ENCODE measurements around the gene PTGES.
A peak's percentile ranks its signal among the peaks of the same experiment; 100 is the strongest.
"Not testable (repeated sequence)": the region's sequence is repeated elsewhere in the genome, so short reads cannot be mapped to it uniquely, and the experiment has no call there.

The PTGES gene

GRCh38 chr9:129750013-129750638 is 2.7 kb downstream of the PTGES start:
- DNase-seq: no peak
- in situ Hi-C loops (cut with MboI; ENCODE audit: low pct_unique_long_range_greater_than_20kb, low sequenced_read_pairs): no loop called here

GRCh38 chr9:129749575-129749974 is 3.3 kb downstream of the PTGES start:
- DNase-seq: no peak
- in situ Hi-C loops (cut with MboI; ENCODE audit: low pct_unique_long_range_greater_than_20kb, low sequenced_read_pairs): no loop called here

GRCh38 chr9:129749052-129749451 is 3.8 kb downstream of the PTGES start:
- DNase-seq; in situ Hi-C loops (cut with MboI; ENCODE audit: low pct_unique_long_range_greater_than_20kb, low sequenced_read_pairs): not testable (repeated sequence)

- DNase-seq: no peak
- in situ Hi-C loops (cut with MboI; ENCODE audit: low pct_unique_long_range_greater_than_20kb, low sequenced_read_pairs): no loop called here
Measured at GRCh38 chr9:129748249-129748648, 4.6 kb downstream of the PTGES start.

- in situ Hi-C loops (cut with MboI; ENCODE audit: low pct_unique_long_range_greater_than_20kb, low sequenced_read_pairs): no loop called here
- no peak for DNase-seq
Measured at GRCh38 chr9:129746092-129746777, 6.6 kb downstream of the PTGES start.

DNA sequence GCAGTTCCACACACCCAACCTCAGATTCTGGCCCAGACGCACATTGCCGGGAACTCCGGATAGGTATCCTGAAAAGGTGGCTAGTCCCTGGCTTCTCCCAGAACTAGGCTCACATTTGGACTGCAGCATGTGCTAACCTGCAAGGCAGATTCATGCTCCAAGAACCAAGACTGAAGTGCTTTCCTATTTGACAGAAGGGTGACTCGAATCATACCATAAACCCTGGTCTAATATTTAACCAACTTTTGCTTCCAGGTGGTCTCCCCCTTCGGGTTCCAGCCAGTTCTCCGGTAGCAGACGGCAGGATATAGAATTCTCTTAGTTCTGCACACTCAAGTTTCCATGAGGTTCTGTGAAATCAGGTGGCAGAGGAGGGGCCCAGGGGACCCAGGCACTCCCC is 7.6 kb downstream of the PTGES start:
- no peak for DNase-seq
- in situ Hi-C loops (cut with MboI; ENCODE audit: low pct_unique_long_range_greater_than_20kb, low sequenced_read_pairs): no loop called here

GRCh38 chr9:129740666-129741464 is 12.0 kb downstream of the PTGES start:
- in situ Hi-C loops (cut with MboI; ENCODE audit: low pct_unique_long_range_greater_than_20kb, low sequenced_read_pairs): no loop called here
- DNase-seq: no peak

DNA sequence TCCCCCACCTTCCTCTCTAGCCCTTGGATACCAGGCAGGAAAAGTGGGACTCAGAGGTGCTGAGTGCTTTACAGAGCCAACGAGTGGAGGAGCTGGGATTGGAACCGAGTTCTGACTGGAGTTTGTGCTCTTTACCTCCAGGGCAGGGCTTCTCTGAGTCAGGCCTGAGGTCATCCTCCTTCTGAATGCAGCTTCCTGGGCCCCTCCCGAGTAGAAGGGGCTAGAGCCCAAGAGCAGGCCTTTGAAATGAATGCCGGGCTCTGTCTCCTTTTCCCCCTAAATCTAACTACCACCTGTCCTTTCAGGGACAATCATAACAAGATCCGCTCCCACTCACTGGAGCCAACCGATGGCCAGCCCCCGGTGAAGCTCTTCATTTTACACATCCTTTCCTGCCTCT is 12.7 kb downstream of the PTGES start:
- in situ Hi-C loops (cut with MboI; ENCODE audit: low pct_unique_long_range_greater_than_20kb, low sequenced_read_pairs): no loop called here
- DNase-seq: no peak

GRCh38 chr9:129739432-129739831 is 13.4 kb downstream of the PTGES start:
- no peak for DNase-seq
- in situ Hi-C loops (cut with MboI; ENCODE audit: low pct_unique_long_range_greater_than_20kb, low sequenced_read_pairs): no loop called here

- in situ Hi-C loops (cut with MboI; ENCODE audit: low pct_unique_long_range_greater_than_20kb, low sequenced_read_pairs): no loop called here
- peak; percentile 88 for DNase-seq
Measured at GRCh38 chr9:129737479-129738274, 15.2 kb downstream of the PTGES start.

- no peak for DNase-seq
- in situ Hi-C loops (cut with MboI; ENCODE audit: low pct_unique_long_range_greater_than_20kb, low sequenced_read_pairs): no loop called here
Measured at GRCh38 chr9:129736334-129736733, 16.5 kb downstream of the PTGES start.

- DNase-seq: no peak
- in situ Hi-C loops (cut with MboI; ENCODE audit: low pct_unique_long_range_greater_than_20kb, low sequenced_read_pairs): no loop called here
Measured at GRCh38 chr9:129735546-129735945, 17.3 kb downstream of the PTGES start.

DNA sequence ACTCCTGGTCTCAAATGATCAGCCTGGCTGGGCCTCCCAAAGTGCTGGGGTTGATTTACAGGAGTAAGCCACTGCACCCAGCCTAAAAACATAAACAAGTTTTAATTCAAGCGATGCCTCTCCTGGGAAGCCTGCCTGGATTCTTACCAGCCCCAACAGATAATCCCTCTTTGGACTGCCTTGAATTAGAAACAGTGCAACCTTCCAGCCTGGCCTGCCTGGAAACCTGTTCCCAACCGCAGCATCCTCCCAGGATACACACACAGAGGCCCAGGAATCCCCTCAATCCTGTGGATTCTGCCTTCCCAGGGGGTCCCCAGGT is 19.2 kb downstream of the PTGES start:
- in situ Hi-C loops (cut with MboI; ENCODE audit: low pct_unique_long_range_greater_than_20kb, low sequenced_read_pairs): no loop called here
- no peak for DNase-seq

DNA sequence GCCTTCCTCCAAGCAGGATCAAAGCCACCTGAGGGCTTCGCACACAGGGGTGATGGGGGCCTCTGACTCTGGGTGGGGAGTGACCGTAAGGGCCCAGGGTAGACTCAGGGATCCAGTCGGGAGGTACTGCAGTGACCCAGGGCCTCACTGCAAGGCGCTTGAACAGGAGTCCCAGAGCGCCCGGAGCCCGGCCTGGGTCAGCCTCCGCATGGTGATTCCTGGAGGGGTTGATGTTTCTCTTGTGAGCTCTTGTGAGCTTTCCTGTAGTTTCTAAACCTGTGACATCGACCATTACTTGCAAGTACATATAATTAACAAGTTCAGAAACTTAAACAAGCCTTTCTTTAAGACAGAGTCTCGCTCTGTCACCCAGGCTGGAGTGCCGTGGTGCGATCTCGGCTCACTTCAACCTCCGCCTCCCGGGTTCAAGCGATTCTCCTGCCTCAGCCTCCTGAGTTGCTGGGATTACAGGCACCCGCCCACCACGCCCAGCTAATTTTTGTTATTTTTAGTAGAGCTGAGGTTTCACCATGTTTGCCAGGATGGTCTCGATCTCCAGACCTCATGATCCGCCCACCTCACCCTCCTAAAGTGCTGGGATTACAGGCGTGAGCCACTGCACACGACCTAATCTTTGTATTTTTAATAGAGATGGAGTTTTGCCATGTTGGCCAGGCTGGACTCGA is 19.8 kb downstream of the PTGES start:
- in situ Hi-C loops (cut with MboI; ENCODE audit: low pct_unique_long_range_greater_than_20kb, low sequenced_read_pairs): no loop called here
- DNase-seq: no peak

- no peak for DNase-seq
- in situ Hi-C loops (cut with MboI; ENCODE audit: low pct_unique_long_range_greater_than_20kb, low sequenced_read_pairs): no loop called here
Measured at GRCh38 chr9:129732100-129732499, 20.7 kb downstream of the PTGES start.

GRCh38 chr9:129731477-129732085 is 21.3 kb downstream of the PTGES start:
- in situ Hi-C loops (cut with MboI; ENCODE audit: low pct_unique_long_range_greater_than_20kb, low sequenced_read_pairs): no loop called here

DNA sequence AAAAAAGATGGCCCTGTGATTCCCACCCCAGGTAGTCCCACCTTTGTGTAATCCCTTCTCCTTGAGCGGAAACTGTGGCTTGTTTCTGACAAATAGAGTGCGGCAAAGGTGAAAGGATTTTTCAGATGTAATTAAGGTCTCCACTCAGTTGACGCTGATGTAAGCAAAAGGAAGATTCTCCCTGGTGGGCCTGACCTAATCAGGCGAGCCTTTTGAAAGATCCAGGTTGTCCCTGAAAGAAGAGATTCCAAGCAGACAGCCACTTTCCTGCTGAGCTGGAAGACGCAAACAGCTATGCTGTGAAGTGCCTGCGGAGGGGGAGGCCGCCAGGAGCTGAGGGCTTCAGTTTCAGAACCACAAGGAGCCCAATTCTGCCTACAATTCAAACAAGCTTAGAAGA is 24.1 kb downstream of the PTGES start:
- in situ Hi-C loops (cut with MboI; ENCODE audit: low pct_unique_long_range_greater_than_20kb, low sequenced_read_pairs): no loop called here
- no peak for DNase-seq

More at GRCh38 chr9:129731477-129732085, 21.3 kb downstream of the PTGES start:
- no peak for DNase-seq

DNA sequence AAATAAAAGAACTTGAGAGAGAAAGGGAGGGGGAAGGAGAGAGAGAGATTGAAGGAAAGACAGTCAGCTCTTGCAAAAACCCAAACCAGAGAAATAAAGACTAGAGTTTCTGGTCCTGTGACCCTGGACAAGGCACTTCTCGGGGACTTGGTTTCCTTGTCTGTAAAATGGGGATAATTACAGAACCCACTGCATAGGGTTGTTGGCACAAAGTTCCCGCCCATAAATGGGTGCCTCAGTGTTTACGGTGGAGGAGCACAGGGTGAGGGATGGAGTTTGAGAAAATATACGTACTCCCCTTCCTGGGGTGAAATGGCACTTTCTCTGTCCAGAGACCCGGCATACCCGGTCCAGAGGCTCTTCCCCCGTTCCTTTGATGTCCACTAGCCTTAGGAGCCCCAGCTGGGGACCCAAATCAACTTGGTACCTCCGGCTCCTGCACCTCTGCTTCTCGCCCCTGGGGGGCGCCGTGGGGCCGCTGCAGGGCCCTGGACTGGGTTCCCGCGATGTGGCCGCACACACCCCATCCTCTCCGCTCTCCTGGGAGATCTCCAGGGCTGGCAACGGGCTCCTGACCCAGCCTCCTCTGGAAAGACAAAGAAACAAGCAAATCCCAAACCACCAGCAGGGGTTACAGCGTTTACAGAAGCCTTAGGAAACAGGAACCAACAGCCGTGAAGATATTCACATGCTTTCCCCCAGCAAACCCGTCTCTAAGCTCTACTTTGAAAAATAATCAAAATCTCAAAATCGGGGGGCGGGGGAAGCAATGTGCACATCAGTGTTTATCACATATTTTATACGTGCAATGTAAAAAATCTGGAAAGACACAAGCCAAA is 26.3 kb downstream of the PTGES start:
- in situ Hi-C loops (cut with MboI; ENCODE audit: low pct_unique_long_range_greater_than_20kb, low sequenced_read_pairs): no loop called here
- peak; percentile 73 for DNase-seq

Data from KBM-7 (cell line).